ENCODE results near the gene LGR6.

LGR6 gene

GRCh38 chr1:202278751-202279150 lies 85.2 kb downstream of the LGR6 start:
- no peak overlapping the region for H3K9ac ChIP-seq
- H3K27ac ChIP-seq: no peak overlapping the region
- H3K79me2 ChIP-seq (ENCODE audit: insufficient read depth, low read depth): no peaks in the 10 kb centered on the region
- H4K20me1 ChIP-seq (ENCODE audit: insufficient read depth): no peaks in the 10 kb centered on the region
- H2AFZ ChIP-seq (ENCODE audit: low read depth): no peak overlapping the region
- H3K4me3 ChIP-seq (IDR thresholded peaks at IDR 0.05; ENCODE audit: insufficient read depth, low read depth, low read length): no peak overlapping the region
- H3K36me3 ChIP-seq (ENCODE audit: insufficient read depth): no peaks in the 10 kb centered on the region
- TF ChIP-seq CTCF (conservative IDR thresholded peaks at IDR 0.05; ENCODE audit: low read depth, low read length): no peak
- no peak overlapping the region for H3K4me2 ChIP-seq
- H3K4me1 ChIP-seq (ENCODE audit: low read depth, poor library complexity, severe bottlenecking): peaks cover 21% of the 10 kb centered on the region
- no peaks in the 10 kb centered on the region for H3K27me3 ChIP-seq (ENCODE audit: insufficient read depth, low read depth)

- H3K9ac ChIP-seq: no peak overlapping the region
- H3K4me1 ChIP-seq (ENCODE audit: low read depth, poor library complexity, severe bottlenecking): peaks cover 29% of the 10 kb centered on the region
- no peaks in the 10 kb centered on the region for H4K20me1 ChIP-seq (ENCODE audit: insufficient read depth)
- H3K27ac ChIP-seq: no peak overlapping the region
- no peak for TF ChIP-seq CTCF (conservative IDR thresholded peaks at IDR 0.05; ENCODE audit: low read depth, low read length)
- no peaks in the 10 kb centered on the region for H3K36me3 ChIP-seq (ENCODE audit: insufficient read depth)
- no peaks in the 10 kb centered on the region for H3K79me2 ChIP-seq (ENCODE audit: insufficient read depth, low read depth)
- no peaks in the 10 kb centered on the region for H3K27me3 ChIP-seq (ENCODE audit: insufficient read depth, low read depth)
- H3K4me3 ChIP-seq (IDR thresholded peaks at IDR 0.05; ENCODE audit: insufficient read depth, low read depth, low read length): no peak overlapping the region
- no peak overlapping the region for H2AFZ ChIP-seq (ENCODE audit: low read depth)
- H3K4me2 ChIP-seq: no peak overlapping the region
Observed at GRCh38 chr1:202279806-202280205, 86.2 kb downstream of the LGR6 start.

- H3K4me1 ChIP-seq (ENCODE audit: low read depth, poor library complexity, severe bottlenecking): peaks cover 29% of the 10 kb centered on the region
- no peak for TF ChIP-seq CTCF (conservative IDR thresholded peaks at IDR 0.05; ENCODE audit: low read depth, low read length)
- H3K4me2 ChIP-seq: no peak overlapping the region
- no peaks in the 10 kb centered on the region for H3K27me3 ChIP-seq (ENCODE audit: insufficient read depth, low read depth)
- no peaks in the 10 kb centered on the region for H3K79me2 ChIP-seq (ENCODE audit: insufficient read depth, low read depth)
- H3K27ac ChIP-seq: no peak overlapping the region
- H3K4me3 ChIP-seq (IDR thresholded peaks at IDR 0.05; ENCODE audit: insufficient read depth, low read depth, low read length): no peak overlapping the region
- no peak overlapping the region for H2AFZ ChIP-seq (ENCODE audit: low read depth)
- H3K9ac ChIP-seq: no peak overlapping the region
- H3K36me3 ChIP-seq (ENCODE audit: insufficient read depth): no peaks in the 10 kb centered on the region
- H4K20me1 ChIP-seq (ENCODE audit: insufficient read depth): no peaks in the 10 kb centered on the region
Observed at GRCh38 chr1:202280595-202280994, 87.0 kb downstream of the LGR6 start.

- Histone ChIP-seq H3K27me3 (ENCODE audit: insufficient read depth, low read depth) (no peaks in the 10 kb centered on the region), H3K9ac (no peak overlapping the region), H2AFZ (ENCODE audit: low read depth) (no peak overlapping the region), H3K4me1 (ENCODE audit: low read depth, poor library complexity, severe bottlenecking) (peaks cover 29% of the 10 kb centered on the region), H3K4me2 (no peak overlapping the region), H3K36me3 (ENCODE audit: insufficient read depth) (no peaks in the 10 kb centered on the region), H3K79me2 (ENCODE audit: insufficient read depth, low read depth) (no peaks in the 10 kb centered on the region), H3K4me3 (IDR thresholded peaks at IDR 0.05; ENCODE audit: insufficient read depth, low read depth, low read length) (no peak overlapping the region), H4K20me1 (ENCODE audit: insufficient read depth) (no peaks in the 10 kb centered on the region), H3K27ac (no peak overlapping the region)
- TF ChIP-seq CTCF (conservative IDR thresholded peaks at IDR 0.05; ENCODE audit: low read depth, low read length): no peak
Observed at GRCh38 chr1:202281316-202282024, 87.9 kb downstream of the LGR6 start.
